HepG2 (cell line): ENCODE measurements around the gene JSRP1. TPM values are rescaled to one million over a fixed set of nuclear protein-coding genes. Genes with fewer than 3 reads are reported as not detected.

Experiments used
- ATAC-seq: fragments of 200-7000 bp; cut with Tn5 transposase; 3 replicates; pipeline ENCODE4 v1.9.1; 2020; ENCODE audit warnings: mild to moderate bottlenecking, moderate library complexity
- BruUV-seq: library from RNA; stranded (reverse); fragments of 400-500 nt; replicated peaks from 2 replicates; lab custom pipeline; 2021; lab: Mats Ljungman, UMichigan
- CTCF ChIA-PET: fragments of 300-600 bp; formaldehyde crosslinking; extraction: SDS; loops from one replicate; lab custom pipeline; 2021; ENCODE audit warnings: low total read pairs, inconsistent platforms, low intra/inter-chr PET ratio; lab: Yijun Ruan, JAX
- POLR2A ChIA-PET: fragments of 350-600 bp; sonication (Branson Sonifier 250); formaldehyde crosslinking; loops from one replicate; lab custom pipeline; 2020; ENCODE audit warnings: antibody characterized with exemption, inconsistent platforms; lab: Yijun Ruan, JAX
- DNase-seq: peaks from one replicate; pipeline ENCODE4 v3.0.0-alpha.2; 2015; ENCODE audit warnings: low spot score
- FAIRE-seq: peaks from 3 replicates; lab custom pipeline; 2011; peaks lifted over from hg19 to GRCh38; lab: Jason Lieb, UNC
- H2AFZ ChIP-seq: one replicate; pipeline ENCODE4 v1.6.1; 2011; ENCODE audit warnings: low read length, inconsistent platforms
- H3K27ac ChIP-seq: fragments of 300-600 bp; 3 replicates; pipeline ENCODE4 v1.8.0; 2011; ENCODE audit warnings: mixed run types, mild to moderate bottlenecking, mixed read lengths, low read length, inconsistent platforms; ENCODE audit not compliant: insufficient read depth; ENCODE audit errors: extremely low read length
- H3K27me3 ChIP-seq, 2 experiments: fragments of 200-600 bp in 1 of 2; 2 replicates in 1 of 2; 3 replicates in 1 of 2; pipeline versions ENCODE4 v1.6.0 to v1.8.0; 2011; ENCODE audit warnings: low read length in 2 of 2, mild to moderate bottlenecking in 2 of 2, moderate library complexity in 2 of 2, inconsistent platforms in 1 of 2; ENCODE audit not compliant: insufficient read depth in 2 of 2, control insufficient read depth in 1 of 2
- H3K36me3 ChIP-seq, 2 experiments: fragments of 200-600 bp in 1 of 2; replicated peaks in 1 of 2; 2 replicates in 1 of 2; 3 replicates in 1 of 2; pipeline versions ENCODE4 v1.5.1 to v1.8.0; 2011; ENCODE audit warnings: low read length in 2 of 2, inconsistent platforms in 1 of 2; ENCODE audit not compliant: insufficient read depth in 2 of 2, control insufficient read depth in 1 of 2
- H3K4me1 ChIP-seq: 2 replicates; pipeline ENCODE4 v1.5.1; 2012; ENCODE audit warnings: low read length, inconsistent platforms; ENCODE audit not compliant: insufficient read depth
- H3K4me2 ChIP-seq: 2 replicates; pipeline ENCODE4 v1.6.0; 2011; ENCODE audit warnings: low read depth, low read length, inconsistent platforms
- H3K4me3 ChIP-seq, 3 experiments: fragments of 200-600 bp in 1 of 3; sonication (generic), shearing (Covaris generic) in 1 of 3; replicated peaks in 1 of 3; 2 replicates each; pipeline ENCODE4 v1.5.1; 2011 to 2016; ENCODE audit warnings: low read length in 3 of 3, inconsistent platforms in 2 of 3, low read depth in 2 of 3, mild to moderate bottlenecking in 2 of 3, control low read depth in 1 of 3, mixed read lengths in 1 of 3; ENCODE audit not compliant: insufficient read depth in 1 of 3
- H3K79me2 ChIP-seq: one replicate; pipeline ENCODE4 v1.6.1; 2011; ENCODE audit warnings: low read length, inconsistent platforms; ENCODE audit not compliant: insufficient read depth
- H3K9ac ChIP-seq: 2 replicates; pipeline ENCODE4 v1.6.0; 2011; ENCODE audit warnings: mild to moderate bottlenecking, low read depth, low read length, inconsistent platforms; ENCODE audit not compliant: insufficient read depth
- H3K9me3 ChIP-seq: 2 replicates; pipeline ENCODE4 v1.5.1; 2012; ENCODE audit warnings: mild to moderate bottlenecking, low read length
- H4K20me1 ChIP-seq: 2 replicates; pipeline ENCODE4 v1.6.0; 2011; ENCODE audit warnings: inconsistent platforms, mild to moderate bottlenecking, low read length, moderate library complexity; ENCODE audit not compliant: insufficient read depth
- GABPB1 ChIP-seq: IDR thresholded peaks from 2 replicates; pipeline ENCODE4 v1.6.1; 2016; ENCODE audit warnings: mild to moderate bottlenecking, missing genetic modification reagents, moderate library complexity, missing compliant biosample characterization
- HIVEP1 ChIP-seq: sonication (generic); formaldehyde crosslinking; IDR thresholded peaks from 2 replicates; pipeline ENCODE4 v1.4.0; 2020; ENCODE audit warnings: mild to moderate bottlenecking, missing genetic modification reagents
- KDM1A ChIP-seq: IDR thresholded peaks from 2 replicates; pipeline ENCODE4 v1.6.1; 2016; ENCODE audit warnings: missing compliant biosample characterization
- MAFK ChIP-seq, 2 experiments: IDR thresholded peaks in 1 of 2; conservative IDR thresholded peaks in 1 of 2; 2 replicates each; pipeline ENCODE4 v1.6.1; 2011; ENCODE audit warnings: improper control_type of control experiment in 2 of 2, low read length in 2 of 2
- TAF15 ChIP-seq: fragments of 200-400 bp; formaldehyde crosslinking; IDR thresholded peaks from one replicate; pipeline ENCODE4 v1.6.1; 2018; ENCODE audit warnings: mild to moderate bottlenecking, low read depth, low read length; ENCODE audit not compliant: poor library complexity, severe bottlenecking
- ZC3H13 ChIP-seq: sonication (generic); formaldehyde crosslinking; IDR thresholded peaks from 2 replicates; pipeline ENCODE4 v1.8.1; 2023; ENCODE audit warnings: mild to moderate bottlenecking, missing genetic modification reagents, moderate library complexity
- ZMYM4 ChIP-seq: sonication (generic); formaldehyde crosslinking; IDR thresholded peaks from 2 replicates; pipeline ENCODE4 v1.8.1; 2023; ENCODE audit warnings: mild to moderate bottlenecking, missing genetic modification reagents
- ZNF747 ChIP-seq: sonication (generic); formaldehyde crosslinking; IDR thresholded peaks from 2 replicates; pipeline ENCODE4 v1.8.1; 2023; ENCODE audit warnings: missing genetic modification reagents, mild to moderate bottlenecking, borderline replicate concordance
- ZNF788 ChIP-seq: sonication (generic); formaldehyde crosslinking; IDR thresholded peaks from 2 replicates; pipeline ENCODE4 v1.5.0; 2020; ENCODE audit warnings: mild to moderate bottlenecking, missing genetic modification reagents, borderline replicate concordance
- WGBS: methylation state at CpG from one replicate; pipeline ENCODE4 v1.1.6; 2017; ENCODE audit warnings: low lambda C conversion rate; 5-methylcytosine and 5-hydroxymethylcytosine counted together
- in situ Hi-C: cut with HindIII; loops from 2 replicates; pipeline ENCODE4 v1.10.0; 2017; ENCODE audit warnings: low pct_unique_long_range_greater_than_20kb; ENCODE audit not compliant: extremely low pct_ligation_motif_present
- intact Hi-C: fragments of 100-400 bp; cut with micrococcal nuclease; formaldehyde crosslinking; loops from one replicate; pipeline ENCODE4 v1.10.0; 2022; ENCODE audit not compliant: unreplicated experiment
- polyA plus RNA-seq, 8 experiments: library from polyadenylated mRNA; depleted of rRNA in 3 of 8; stranded (reverse) in 7 of 8; unstranded in 1 of 8; fragments of >200 nt; fragmentation: Illumina TruSeq in 4 of 8; extraction: Trizol in 4 of 8; gene quantifications; 2 replicates each; pipeline versions ENCODE4 v1.2.1 to v1.2.3, GENCODE V29; 2011 to 2016; ENCODE audit warnings: low read depth in 4 of 8, missing spikeins in 1 of 8, mixed read lengths in 1 of 8; ENCODE audit not compliant: insufficient read depth in 1 of 8
- total RNA-seq, 5 experiments: library from RNA; depleted of rRNA; stranded (reverse); fragments of >200 nt; fragmentation: Illumina TruSeq; extraction: Trizol; gene quantifications; 2 replicates each; pipeline ENCODE4 v1.2.3, GENCODE V29; 2016; ENCODE audit warnings: low read depth in 1 of 5
- TF ChIP-seq, protein P1 (sequence below): sonication (generic); formaldehyde crosslinking; IDR thresholded peaks from 2 replicates; pipeline ENCODE4 v1.8.1; 2022; ENCODE audit warnings: low read depth, mild to moderate bottlenecking, missing genetic modification reagents
- TF ChIP-seq, protein P2 (sequence below): sonication (generic); formaldehyde crosslinking; IDR thresholded peaks from 2 replicates; pipeline ENCODE4 v1.4.0; 2020; ENCODE audit warnings: missing genetic modification reagents, borderline replicate concordance
- TF ChIP-seq, protein P3 (sequence below): sonication (generic); formaldehyde crosslinking; IDR thresholded peaks from 2 replicates; pipeline ENCODE4 v1.8.0; 2022; ENCODE audit warnings: mild to moderate bottlenecking, missing genetic modification reagents; ENCODE audit not compliant: insufficient replicate concordance
- TF ChIP-seq, protein P4 (sequence below): sonication (generic); formaldehyde crosslinking; IDR thresholded peaks from 2 replicates; pipeline ENCODE4 v1.8.0; 2022; ENCODE audit warnings: mild to moderate bottlenecking, missing genetic modification reagents, borderline replicate concordance

The JSRP1 gene
- total and polyA plus RNA-seq, 2 of the 13 experiments (the other 11 are each of a cell fraction or from before 2014, with no cell fraction given), result 0.16 to 0.38 TPM

DNA sequence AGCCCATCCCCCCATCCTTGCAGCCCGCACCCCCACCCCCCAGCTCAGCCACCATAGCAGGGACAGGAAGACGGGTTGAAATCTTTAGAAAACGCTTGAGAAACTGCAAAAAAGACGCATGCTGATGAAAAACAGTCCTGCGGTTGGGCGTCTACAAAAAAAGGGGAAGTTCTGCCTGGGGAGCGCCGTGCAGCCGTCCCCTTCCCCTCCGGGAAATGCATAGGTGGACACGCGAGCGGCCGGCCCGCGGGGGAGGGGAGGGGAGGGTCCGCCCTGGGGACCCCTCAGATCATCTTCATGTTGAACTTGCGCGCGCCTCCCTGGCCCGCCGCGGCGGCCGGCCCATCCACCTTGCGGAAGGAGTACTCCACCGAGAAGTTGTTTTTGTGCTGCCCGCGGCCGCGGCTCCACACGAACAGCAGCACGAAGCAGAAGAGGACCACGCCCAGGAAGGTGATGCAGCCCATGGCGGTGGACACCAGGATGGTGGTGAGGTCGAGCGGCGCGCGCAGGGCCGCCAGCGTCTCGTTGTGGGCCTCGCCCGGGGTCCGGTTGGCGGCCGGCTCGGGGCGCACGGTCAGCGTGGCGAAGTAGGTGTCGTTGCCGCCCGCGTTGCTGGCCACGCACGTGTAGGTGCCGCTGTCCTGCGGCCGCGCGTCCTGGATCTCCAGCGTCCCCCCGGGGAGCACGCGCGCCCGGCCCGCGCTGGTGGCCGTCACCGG lies 33.7 kb upstream of the JSRP1 start:
- Histone ChIP-seq H2AFZ (no peak overlapping the region), H3K4me2 (no peak overlapping the region), H3K4me3 (no peak overlapping the region; a peak in 1 of 6 replicates), H3K9ac (no peak overlapping the region), H3K79me2 (no peaks in the 10 kb centered on the region), H3K9me3 (no peaks in the 10 kb centered on the region), H3K36me3 (no peaks in the 10 kb centered on the region), H4K20me1 (no peaks in the 10 kb centered on the region; the same call in 1 of the 2 replicates), H3K27ac (no peak overlapping the region), H3K27me3 (peaks cover 32 to 91% of the 10 kb centered on the region in 2 experiments), H3K4me1 (peaks cover 46% of the 10 kb centered on the region)
- ATAC-seq (no peak), DNase-seq (no peak), FAIRE-seq (no peak)
- intact Hi-C loops (no loop called here), in situ Hi-C loops (no loop called here)
- 22% methylated on average over 10 of the region's 74 CpGs for WGBS
- ChIA-PET POLR2A (no interaction called here), CTCF (no interaction called here)
- no TSS peak for BruUV-seq
- TF ChIP-seq, protein P1, sequence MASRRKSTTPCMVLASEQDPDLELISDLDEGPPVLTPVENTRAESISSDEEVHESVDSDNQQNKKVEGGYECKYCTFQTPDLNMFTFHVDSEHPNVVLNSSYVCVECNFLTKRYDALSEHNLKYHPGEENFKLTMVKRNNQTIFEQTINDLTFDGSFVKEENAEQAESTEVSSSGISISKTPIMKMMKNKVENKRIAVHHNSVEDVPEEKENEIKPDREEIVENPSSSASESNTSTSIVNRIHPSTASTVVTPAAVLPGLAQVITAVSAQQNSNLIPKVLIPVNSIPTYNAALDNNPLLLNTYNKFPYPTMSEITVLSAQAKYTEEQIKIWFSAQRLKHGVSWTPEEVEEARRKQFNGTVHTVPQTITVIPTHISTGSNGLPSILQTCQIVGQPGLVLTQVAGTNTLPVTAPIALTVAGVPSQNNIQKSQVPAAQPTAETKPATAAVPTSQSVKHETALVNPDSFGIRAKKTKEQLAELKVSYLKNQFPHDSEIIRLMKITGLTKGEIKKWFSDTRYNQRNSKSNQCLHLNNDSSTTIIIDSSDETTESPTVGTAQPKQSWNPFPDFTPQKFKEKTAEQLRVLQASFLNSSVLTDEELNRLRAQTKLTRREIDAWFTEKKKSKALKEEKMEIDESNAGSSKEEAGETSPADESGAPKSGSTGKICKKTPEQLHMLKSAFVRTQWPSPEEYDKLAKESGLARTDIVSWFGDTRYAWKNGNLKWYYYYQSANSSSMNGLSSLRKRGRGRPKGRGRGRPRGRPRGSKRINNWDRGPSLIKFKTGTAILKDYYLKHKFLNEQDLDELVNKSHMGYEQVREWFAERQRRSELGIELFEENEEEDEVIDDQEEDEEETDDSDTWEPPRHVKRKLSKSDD (CRISPR knock-in tag), result no peak
- no peak for TF ChIP-seq ZC3H13 (CRISPR knock-in tag)
- TF ChIP-seq HIVEP1, result no peak
- no peak; the same call in 1 of the 2 replicates for TF ChIP-seq GABPB1
- no peak for TF ChIP-seq MAFK (conservative IDR thresholded peaks at IDR 0.05 in 1 of 2, IDR thresholded peaks at IDR 0.05 in 1 of 2; ENCODE audit: low read length in 2 of 2)
- TF ChIP-seq ZMYM4, result no peak
- TF ChIP-seq ZNF747, result no peak
- TF ChIP-seq TAF15, result no peak
- no peak for TF ChIP-seq KDM1A (CRISPR knock-in tag)
- TF ChIP-seq ZNF788 (CRISPR knock-in tag), result no peak
- TF ChIP-seq, protein P2, sequence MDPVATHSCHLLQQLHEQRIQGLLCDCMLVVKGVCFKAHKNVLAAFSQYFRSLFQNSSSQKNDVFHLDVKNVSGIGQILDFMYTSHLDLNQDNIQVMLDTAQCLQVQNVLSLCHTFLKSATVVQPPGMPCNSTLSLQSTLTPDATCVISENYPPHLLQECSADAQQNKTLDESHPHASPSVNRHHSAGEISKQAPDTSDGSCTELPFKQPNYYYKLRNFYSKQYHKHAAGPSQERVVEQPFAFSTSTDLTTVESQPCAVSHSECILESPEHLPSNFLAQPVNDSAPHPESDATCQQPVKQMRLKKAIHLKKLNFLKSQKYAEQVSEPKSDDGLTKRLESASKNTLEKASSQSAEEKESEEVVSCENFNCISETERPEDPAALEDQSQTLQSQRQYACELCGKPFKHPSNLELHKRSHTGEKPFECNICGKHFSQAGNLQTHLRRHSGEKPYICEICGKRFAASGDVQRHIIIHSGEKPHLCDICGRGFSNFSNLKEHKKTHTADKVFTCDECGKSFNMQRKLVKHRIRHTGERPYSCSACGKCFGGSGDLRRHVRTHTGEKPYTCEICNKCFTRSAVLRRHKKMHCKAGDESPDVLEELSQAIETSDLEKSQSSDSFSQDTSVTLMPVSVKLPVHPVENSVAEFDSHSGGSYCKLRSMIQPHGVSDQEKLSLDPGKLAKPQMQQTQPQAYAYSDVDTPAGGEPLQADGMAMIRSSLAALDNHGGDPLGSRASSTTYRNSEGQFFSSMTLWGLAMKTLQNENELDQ (CRISPR knock-in tag), result no peak
- TF ChIP-seq, protein P3, sequence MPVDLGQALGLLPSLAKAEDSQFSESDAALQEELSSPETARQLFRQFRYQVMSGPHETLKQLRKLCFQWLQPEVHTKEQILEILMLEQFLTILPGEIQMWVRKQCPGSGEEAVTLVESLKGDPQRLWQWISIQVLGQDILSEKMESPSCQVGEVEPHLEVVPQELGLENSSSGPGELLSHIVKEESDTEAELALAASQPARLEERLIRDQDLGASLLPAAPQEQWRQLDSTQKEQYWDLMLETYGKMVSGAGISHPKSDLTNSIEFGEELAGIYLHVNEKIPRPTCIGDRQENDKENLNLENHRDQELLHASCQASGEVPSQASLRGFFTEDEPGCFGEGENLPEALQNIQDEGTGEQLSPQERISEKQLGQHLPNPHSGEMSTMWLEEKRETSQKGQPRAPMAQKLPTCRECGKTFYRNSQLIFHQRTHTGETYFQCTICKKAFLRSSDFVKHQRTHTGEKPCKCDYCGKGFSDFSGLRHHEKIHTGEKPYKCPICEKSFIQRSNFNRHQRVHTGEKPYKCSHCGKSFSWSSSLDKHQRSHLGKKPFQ (CRISPR knock-in tag), result no peak
- TF ChIP-seq, protein P4, sequence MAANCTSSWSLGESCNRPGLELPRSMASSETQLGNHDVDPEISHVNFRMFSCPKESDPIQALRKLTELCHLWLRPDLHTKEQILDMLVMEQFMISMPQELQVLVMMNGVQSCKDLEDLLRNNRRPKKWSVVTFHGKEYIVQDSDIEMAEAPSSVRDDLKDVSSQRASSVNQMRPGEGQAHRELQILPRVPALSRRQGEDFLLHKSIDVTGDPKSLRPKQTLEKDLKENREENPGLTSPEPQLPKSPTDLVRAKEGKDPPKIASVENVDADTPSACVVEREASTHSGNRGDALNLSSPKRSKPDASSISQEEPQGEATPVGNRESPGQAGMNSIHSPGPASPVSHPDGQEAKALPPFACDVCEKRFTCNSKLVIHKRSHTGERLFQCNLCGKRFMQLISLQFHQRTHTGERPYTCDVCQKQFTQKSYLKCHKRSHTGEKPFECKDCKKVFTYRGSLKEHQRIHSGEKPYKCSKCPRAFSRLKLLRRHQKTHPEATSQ, result no peak
